ENCODE measurements around the gene PACS1. TPM values are rescaled to one million over a fixed set of nuclear protein-coding genes. Genes with fewer than 3 reads are reported as not detected.

The PACS1 gene
- total RNA-seq, 1 donor from 2014 or later: 86.9 TPM

DNA sequence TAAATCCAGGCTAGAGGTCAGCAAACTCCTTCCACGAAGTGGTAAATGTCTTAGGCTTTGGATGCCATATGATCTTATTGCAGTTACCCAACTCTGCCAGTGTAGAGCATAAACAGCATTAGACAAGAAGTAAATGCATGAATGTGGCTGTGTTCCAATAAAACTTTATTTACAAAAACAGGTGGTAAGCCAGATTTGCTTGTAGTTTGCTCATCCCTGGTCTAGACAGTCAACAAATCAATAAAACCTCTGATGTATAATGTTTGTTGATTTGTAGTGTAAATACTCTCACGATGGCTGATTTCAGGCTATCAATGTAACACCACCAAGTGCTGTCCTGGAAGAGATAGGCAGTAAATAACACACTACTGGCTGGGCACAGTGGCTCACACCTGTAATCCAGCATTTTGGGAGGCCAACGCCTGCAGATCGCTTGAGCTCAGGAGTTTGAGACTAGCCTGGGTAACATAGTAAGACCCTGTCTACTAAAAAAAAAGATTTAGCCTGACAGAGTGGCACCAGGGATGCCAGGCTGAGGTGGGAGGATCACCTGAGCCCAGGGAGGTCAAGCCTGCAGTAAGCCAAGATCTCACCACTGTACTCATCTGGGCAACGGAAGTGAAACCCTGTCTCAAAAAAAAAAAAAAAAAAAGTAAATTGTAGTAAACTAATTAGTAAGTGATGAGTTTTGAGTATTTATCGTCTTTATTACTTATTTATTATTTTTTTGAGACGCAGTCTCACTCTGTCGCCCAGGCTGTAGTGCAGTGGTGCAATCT lies 36.9 kb upstream of the PACS1 start:
- Histone ChIP-seq H3K36me3 (ENCODE audit: insufficient read depth, low read length) (no peaks in the 10 kb centered on the region), H3K4me1 (ENCODE audit: insufficient read depth, low read length) (no peaks in the 10 kb centered on the region), H2AFZ (ENCODE audit: low read depth, low read length) (no peak overlapping the region), H4K20me1 (ENCODE audit: insufficient read depth, low read length) (no peaks in the 10 kb centered on the region), H3K4me3 (ENCODE audit: insufficient read depth, low read depth, low read length) (no peak overlapping the region), H3K9me3 (ENCODE audit: insufficient read depth, low read depth, low read length) (peaks cover 3% of the 10 kb centered on the region), H3K9ac (ENCODE audit: low read length) (no peak overlapping the region), H3K4me2 (ENCODE audit: low read length) (no peak overlapping the region), H3K27ac (ENCODE audit: low read depth, low read length) (no peak overlapping the region), H3K27me3 (ENCODE audit: insufficient read depth, low read length) (no peaks in the 10 kb centered on the region), H3K79me2 (ENCODE audit: insufficient read depth, low read length) (no peaks in the 10 kb centered on the region)
- FAIRE-seq (no peak), DNase-seq (ENCODE audit: low read depth) (no peak)
- no peak overlapping the region for H3K27ac Mint-ChIP-seq (ENCODE audit: unreplicated experiment)
- no peaks in the 10 kb centered on the region for H3K4me1 Mint-ChIP-seq (ENCODE audit: low read depth, unreplicated experiment)
- H3K4me3 Mint-ChIP-seq (ENCODE audit: unreplicated experiment): no peak overlapping the region
- no peak for TF ChIP-seq EZH2 (IDR thresholded peaks at IDR 0.05; ENCODE audit: insufficient read depth, low read length)
- TF ChIP-seq, protein P1, sequence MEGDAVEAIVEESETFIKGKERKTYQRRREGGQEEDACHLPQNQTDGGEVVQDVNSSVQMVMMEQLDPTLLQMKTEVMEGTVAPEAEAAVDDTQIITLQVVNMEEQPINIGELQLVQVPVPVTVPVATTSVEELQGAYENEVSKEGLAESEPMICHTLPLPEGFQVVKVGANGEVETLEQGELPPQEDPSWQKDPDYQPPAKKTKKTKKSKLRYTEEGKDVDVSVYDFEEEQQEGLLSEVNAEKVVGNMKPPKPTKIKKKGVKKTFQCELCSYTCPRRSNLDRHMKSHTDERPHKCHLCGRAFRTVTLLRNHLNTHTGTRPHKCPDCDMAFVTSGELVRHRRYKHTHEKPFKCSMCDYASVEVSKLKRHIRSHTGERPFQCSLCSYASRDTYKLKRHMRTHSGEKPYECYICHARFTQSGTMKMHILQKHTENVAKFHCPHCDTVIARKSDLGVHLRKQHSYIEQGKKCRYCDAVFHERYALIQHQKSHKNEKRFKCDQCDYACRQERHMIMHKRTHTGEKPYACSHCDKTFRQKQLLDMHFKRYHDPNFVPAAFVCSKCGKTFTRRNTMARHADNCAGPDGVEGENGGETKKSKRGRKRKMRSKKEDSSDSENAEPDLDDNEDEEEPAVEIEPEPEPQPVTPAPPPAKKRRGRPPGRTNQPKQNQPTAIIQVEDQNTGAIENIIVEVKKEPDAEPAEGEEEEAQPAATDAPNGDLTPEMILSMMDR (IDR thresholded peaks at IDR 0.05; ENCODE audit: insufficient read depth, low read depth, low read length): no peak
- peaks cover 13% of the 10 kb centered on the region for H3K9me3 Mint-ChIP-seq (ENCODE audit: unreplicated experiment)
- H3K36me3 Mint-ChIP-seq (ENCODE audit: low read depth, unreplicated experiment): peaks cover 2% of the 10 kb centered on the region
- peaks cover 9% of the 10 kb centered on the region for H3K27me3 Mint-ChIP-seq (ENCODE audit: low read depth, unreplicated experiment)

DNA sequence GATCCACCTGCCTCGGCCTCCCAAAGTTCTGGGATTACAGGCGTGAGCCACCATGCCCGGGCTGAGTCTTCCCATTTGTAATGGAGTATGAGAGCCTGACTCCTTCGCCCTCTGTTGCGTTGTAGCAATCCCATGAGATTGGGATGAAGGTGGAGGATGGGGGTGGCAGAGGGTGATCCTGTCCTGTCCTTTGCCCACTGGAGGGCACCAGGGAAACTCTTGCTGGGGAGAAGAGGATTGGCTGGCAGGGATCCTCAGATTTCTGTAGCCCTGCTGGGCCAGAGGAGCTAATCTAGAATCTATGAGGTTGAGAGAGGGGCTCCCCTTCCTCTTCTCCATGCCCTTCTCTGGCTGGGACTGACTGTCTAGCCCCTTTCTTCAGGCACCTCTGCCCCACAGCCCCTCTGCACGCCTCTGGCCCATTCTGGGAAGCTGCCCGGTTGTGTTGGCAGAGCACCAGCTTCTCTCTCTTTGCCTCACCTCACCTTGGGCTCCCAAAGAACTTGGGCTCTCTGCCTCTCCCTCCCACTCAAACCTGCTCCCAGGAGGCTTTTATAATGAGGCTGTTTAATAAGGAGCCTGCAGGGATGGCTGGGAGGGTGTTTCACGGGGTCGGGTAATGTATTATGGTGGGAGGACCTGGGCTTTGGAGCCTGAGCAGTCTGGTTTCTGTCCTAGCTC lies 34.3 kb upstream of the PACS1 start:
- Mint-ChIP-seq H3K36me3 (ENCODE audit: low read depth, unreplicated experiment) (peaks cover 2% of the 10 kb centered on the region), H3K27ac (ENCODE audit: unreplicated experiment) (no peak overlapping the region)
- no peak for FAIRE-seq

More for the DNA sequence above, 34.3 kb upstream of the PACS1 start:
- DNase-seq (ENCODE audit: low read depth): no peak
- no peak for TF ChIP-seq EZH2 (IDR thresholded peaks at IDR 0.05; ENCODE audit: insufficient read depth, low read length)
- TF ChIP-seq, protein P1 (IDR thresholded peaks at IDR 0.05; ENCODE audit: insufficient read depth, low read depth, low read length): no peak
- Histone ChIP-seq H3K27ac (ENCODE audit: low read depth, low read length) (no peak overlapping the region), H3K4me3 (ENCODE audit: insufficient read depth, low read depth, low read length) (no peak overlapping the region), H3K4me2 (ENCODE audit: low read length) (no peak overlapping the region), H3K4me1 (ENCODE audit: insufficient read depth, low read length) (no peaks in the 10 kb centered on the region), H2AFZ (ENCODE audit: low read depth, low read length) (no peak overlapping the region), H3K36me3 (ENCODE audit: insufficient read depth, low read length) (no peaks in the 10 kb centered on the region), H4K20me1 (ENCODE audit: insufficient read depth, low read length) (no peaks in the 10 kb centered on the region), H3K79me2 (ENCODE audit: insufficient read depth, low read length) (no peaks in the 10 kb centered on the region), H3K9ac (ENCODE audit: low read length) (no peak overlapping the region), H3K27me3 (ENCODE audit: insufficient read depth, low read length) (no peaks in the 10 kb centered on the region), H3K9me3 (ENCODE audit: insufficient read depth, low read depth, low read length) (peaks cover 3% of the 10 kb centered on the region)
- peaks cover 16% of the 10 kb centered on the region for H3K9me3 Mint-ChIP-seq (ENCODE audit: unreplicated experiment)
- no peaks in the 10 kb centered on the region for H3K4me1 Mint-ChIP-seq (ENCODE audit: low read depth, unreplicated experiment)
- no peak overlapping the region for H3K4me3 Mint-ChIP-seq (ENCODE audit: unreplicated experiment)
- H3K27me3 Mint-ChIP-seq (ENCODE audit: low read depth, unreplicated experiment): peaks cover 7% of the 10 kb centered on the region

Data from astrocyte (in vitro differentiated cells and primary cell).